ENCODE measurements around the gene THOP1.

DNA sequence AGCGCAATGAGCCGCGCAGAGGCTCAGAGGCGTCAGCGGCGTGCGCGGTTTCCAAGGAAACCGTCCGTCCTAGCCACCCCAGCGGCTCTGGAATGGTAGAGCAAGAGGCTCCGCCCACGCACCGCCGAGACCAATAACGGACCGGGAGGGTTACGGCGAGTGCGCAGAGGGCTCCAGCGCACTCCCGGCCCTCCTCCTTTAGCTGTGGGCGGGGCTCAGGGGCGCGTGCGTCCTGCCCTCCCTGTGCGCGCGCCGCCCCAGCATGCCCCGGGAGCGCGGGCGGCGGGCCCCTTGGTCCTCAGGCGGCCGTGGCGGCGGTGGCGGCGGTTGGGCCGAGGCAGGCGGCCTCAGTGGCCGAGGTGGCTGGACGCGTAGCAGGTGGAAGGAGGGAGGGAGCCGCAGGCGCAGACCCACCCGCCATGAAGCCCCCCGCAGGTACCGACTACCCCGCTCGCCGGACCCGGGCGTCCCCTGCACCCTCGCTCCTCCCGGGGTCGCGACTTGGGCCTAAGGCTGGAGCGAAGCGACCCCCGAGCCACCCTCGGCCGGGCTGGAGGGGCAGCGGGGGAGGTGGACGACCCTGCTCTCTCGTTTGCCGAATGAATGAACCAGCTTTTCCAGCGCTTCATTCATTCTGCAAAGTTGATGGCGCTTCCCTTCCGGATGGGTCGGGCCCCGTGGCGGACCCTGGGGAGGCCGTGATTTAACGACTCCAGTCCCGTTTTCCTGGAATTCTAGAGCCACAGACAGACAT is at the start of gene THOP1:
- TF ChIP-seq, protein P1, sequence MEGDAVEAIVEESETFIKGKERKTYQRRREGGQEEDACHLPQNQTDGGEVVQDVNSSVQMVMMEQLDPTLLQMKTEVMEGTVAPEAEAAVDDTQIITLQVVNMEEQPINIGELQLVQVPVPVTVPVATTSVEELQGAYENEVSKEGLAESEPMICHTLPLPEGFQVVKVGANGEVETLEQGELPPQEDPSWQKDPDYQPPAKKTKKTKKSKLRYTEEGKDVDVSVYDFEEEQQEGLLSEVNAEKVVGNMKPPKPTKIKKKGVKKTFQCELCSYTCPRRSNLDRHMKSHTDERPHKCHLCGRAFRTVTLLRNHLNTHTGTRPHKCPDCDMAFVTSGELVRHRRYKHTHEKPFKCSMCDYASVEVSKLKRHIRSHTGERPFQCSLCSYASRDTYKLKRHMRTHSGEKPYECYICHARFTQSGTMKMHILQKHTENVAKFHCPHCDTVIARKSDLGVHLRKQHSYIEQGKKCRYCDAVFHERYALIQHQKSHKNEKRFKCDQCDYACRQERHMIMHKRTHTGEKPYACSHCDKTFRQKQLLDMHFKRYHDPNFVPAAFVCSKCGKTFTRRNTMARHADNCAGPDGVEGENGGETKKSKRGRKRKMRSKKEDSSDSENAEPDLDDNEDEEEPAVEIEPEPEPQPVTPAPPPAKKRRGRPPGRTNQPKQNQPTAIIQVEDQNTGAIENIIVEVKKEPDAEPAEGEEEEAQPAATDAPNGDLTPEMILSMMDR (IDR thresholded peaks at IDR 0.05): no peak
- TF ChIP-seq POLR2A (IDR thresholded peaks at IDR 0.05): peak in 1 of 2 donors; percentile 79

Data from heart left ventricle (tissue), 13 donors.